Ishikawa (cell line): ENCODE measurements around the gene LRIG3.

Experiments used
- CEBPB ChIP-seq: IDR thresholded peaks from 2 replicates; pipeline ENCODE4 v1.6.1; 2012
- CREB1 ChIP-seq: IDR thresholded peaks from 2 replicates; pipeline ENCODE4 v1.6.1; 2012; ENCODE audit warnings: low read depth
- EGR1 ChIP-seq: IDR thresholded peaks from 2 replicates; pipeline ENCODE4 v1.6.1; 2012
- EP300 ChIP-seq: IDR thresholded peaks from 2 replicates; pipeline ENCODE4 v1.6.1; 2012; ENCODE audit warnings: borderline replicate concordance
- FOXM1 ChIP-seq: IDR thresholded peaks from 2 replicates; pipeline ENCODE4 v1.6.1; 2012; ENCODE audit warnings: low read depth, borderline replicate concordance
- MAX ChIP-seq: IDR thresholded peaks from 2 replicates; pipeline ENCODE4 v1.6.1; 2012
- NFIC ChIP-seq: IDR thresholded peaks from 2 replicates; pipeline ENCODE4 v1.6.1; 2012
- RAD21 ChIP-seq: IDR thresholded peaks from 2 replicates; pipeline ENCODE4 v1.6.1; 2012; ENCODE audit warnings: low read depth
- REST ChIP-seq: IDR thresholded peaks from 2 replicates; pipeline ENCODE4 v1.6.1; 2012; ENCODE audit warnings: low read depth, mild to moderate bottlenecking
- TAF1 ChIP-seq: IDR thresholded peaks from 2 replicates; pipeline ENCODE4 v1.6.1; 2012; ENCODE audit warnings: low read depth, mild to moderate bottlenecking
- TCF12 ChIP-seq: IDR thresholded peaks from 2 replicates; pipeline ENCODE4 v1.6.1; 2012; ENCODE audit warnings: low read depth
- TEAD4 ChIP-seq: IDR thresholded peaks from 2 replicates; pipeline ENCODE4 v1.6.1; 2012
- USF1 ChIP-seq: IDR thresholded peaks from 2 replicates; pipeline ENCODE4 v1.6.1; 2012
- YY1 ChIP-seq: IDR thresholded peaks from 2 replicates; pipeline ENCODE4 v1.6.1; 2012; ENCODE audit warnings: low read depth
- ZBTB7A ChIP-seq: IDR thresholded peaks from 2 replicates; pipeline ENCODE4 v1.6.1; 2012; ENCODE audit warnings: low read depth

Gene LRIG3

GRCh38 chr12:58888131-58888783 is 32.0 kb downstream of the LRIG3 start:
- TF ChIP-seq CEBPB, result no peak
- peak; percentile 24; the same call in 1 of the 2 replicates for TF ChIP-seq EP300
- no peak for TF ChIP-seq USF1
- peak; percentile 62 for TF ChIP-seq NFIC
- no peak for TF ChIP-seq TEAD4

- no peak for TF ChIP-seq EGR1
- TF ChIP-seq RAD21, result no peak
- no peak for TF ChIP-seq NFIC
- no peak for TF ChIP-seq EP300
- TF ChIP-seq CEBPB, result no peak
- TF ChIP-seq YY1, result no peak
These were observed 33.2 kb downstream of the LRIG3 start for GRCh38 chr12:58887068-58887467.

GRCh38 chr12:58886474-58886873 is 33.8 kb downstream of the LRIG3 start:
- TF ChIP-seq TCF12 (no peak), CEBPB (peak; percentile 81; the same call in 1 of the 2 replicates)

GRCh38 chr12:58884916-58885315 is 35.4 kb downstream of the LRIG3 start:
- TF ChIP-seq ZBTB7A, result no peak

GRCh38 chr12:58883576-58884334 is 36.5 kb downstream of the LRIG3 start:
- TF ChIP-seq NFIC (no peak), TCF12 (no peak), RAD21 (no peak), CREB1 (no peak), TAF1 (no peak), EGR1 (no peak), MAX (no peak)

GRCh38 chr12:58882826-58883225 is 37.5 kb downstream of the LRIG3 start:
- TF ChIP-seq TCF12 (no peak), YY1 (no peak), TEAD4 (no peak), NFIC (no peak), TAF1 (no peak), REST (no peak), FOXM1 (no peak)

- no peak for TF ChIP-seq CREB1
- no peak for TF ChIP-seq TEAD4
These were observed 38.5 kb downstream of the LRIG3 start for GRCh38 chr12:58881816-58882215.

GRCh38 chr12:58880639-58881038 is 39.7 kb downstream of the LRIG3 start:
- no peak for TF ChIP-seq CREB1
- no peak for TF ChIP-seq YY1
- no peak for TF ChIP-seq NFIC
- TF ChIP-seq EGR1, result no peak
- TF ChIP-seq MAX, result no peak

- TF ChIP-seq TCF12, result no peak
- TF ChIP-seq USF1, result no peak
- no peak for TF ChIP-seq EP300
- TF ChIP-seq ZBTB7A, result no peak
- TF ChIP-seq FOXM1, result no peak
- TF ChIP-seq YY1, result no peak
- no peak for TF ChIP-seq CREB1
- no peak for TF ChIP-seq REST
- no peak for TF ChIP-seq TAF1
- TF ChIP-seq EGR1, result no peak
- TF ChIP-seq MAX, result no peak
- TF ChIP-seq RAD21, result no peak
- no peak for TF ChIP-seq CEBPB
- TF ChIP-seq TEAD4, result no peak
- no peak for TF ChIP-seq NFIC
These were observed 43.0 kb downstream of the LRIG3 start for GRCh38 chr12:58877243-58877743.
